ENCODE measurements around the gene TNP2.
"Not testable (repeated sequence)": the region's sequence is repeated elsewhere in the genome, so short reads cannot be mapped to it uniquely, and the experiment has no call there.

Gene TNP2

DNA sequence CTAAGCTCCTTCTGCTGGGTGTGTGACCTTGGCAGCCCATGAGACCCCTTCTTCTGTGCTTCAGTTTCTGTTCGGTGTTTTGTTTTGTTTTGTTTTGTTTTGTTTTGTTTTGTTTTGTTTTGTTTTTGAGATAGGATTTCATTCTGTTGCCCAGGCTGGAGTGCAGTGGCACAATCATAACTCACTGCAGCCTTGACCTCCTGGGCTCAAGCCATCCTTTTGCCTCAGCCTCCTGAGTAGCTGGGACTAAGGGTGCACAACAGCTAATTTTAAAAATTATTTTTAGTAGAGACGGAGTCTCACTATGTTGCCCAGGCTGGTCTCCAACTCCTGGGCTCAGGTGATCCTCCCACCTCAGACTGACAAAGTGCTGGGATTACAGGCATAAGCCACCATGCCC, 48.6 kb downstream of the TNP2 start:
- not testable (repeated sequence) for DNase-seq (ENCODE audit: low read depth in 2 of 2)

DNA sequence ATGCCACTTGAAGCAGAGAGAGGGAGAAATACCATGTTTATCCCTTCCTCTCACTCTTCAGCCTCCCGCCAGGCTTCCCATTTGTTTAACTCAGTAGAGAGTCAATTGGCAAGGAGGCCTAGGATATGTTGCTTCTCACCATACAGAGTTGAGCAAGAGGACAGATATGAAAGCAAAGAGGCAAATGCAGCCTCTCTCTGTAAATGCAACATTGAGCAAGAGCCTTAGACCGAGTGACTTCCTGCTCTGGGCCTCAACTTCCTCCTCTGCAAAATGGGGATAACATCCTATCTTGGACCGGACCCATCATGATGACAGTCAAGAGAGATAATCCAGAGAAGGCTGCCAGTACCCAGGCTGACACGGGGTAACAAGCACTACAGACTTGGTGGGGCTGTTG, 49.9 kb downstream of the TNP2 start:
- no peak for DNase-seq (ENCODE audit: low read depth in 2 of 2)

DNA sequence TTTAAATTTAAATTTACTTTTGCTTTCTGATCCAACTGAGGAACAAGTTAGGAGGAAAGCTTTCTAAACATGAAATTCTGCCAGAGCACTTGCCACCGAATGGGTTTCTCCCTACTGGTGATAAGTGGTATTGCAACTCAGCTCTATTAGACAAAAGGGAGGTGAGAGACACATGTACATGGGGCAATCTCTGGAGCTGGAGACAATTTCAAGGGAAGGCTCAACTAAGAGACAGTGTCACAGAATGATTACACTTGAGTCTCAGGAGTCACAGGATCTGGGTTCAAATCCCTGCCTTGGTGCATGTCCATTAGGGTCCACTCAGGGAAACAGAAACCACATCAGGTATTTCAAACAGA, 50.5 kb downstream of the TNP2 start:
- no peak for DNase-seq (ENCODE audit: low read depth in 2 of 2)
